Lower lobe of right lung (tissue), 2 donors: ENCODE measurements around the gene HSD11B2. TPM values are rescaled to one million over a fixed set of nuclear protein-coding genes. Genes with fewer than 3 reads are reported as not detected.

Experiments used
- ATAC-seq, 2 donors: fragments of 200-7000 bp; cut with Tn5 transposase; one replicate each; pipeline ENCODE4 v1.9.1; 2020 to 2022; ENCODE audit warnings: mild to moderate bottlenecking in 2 of 2, moderate library complexity in 2 of 2
- DNase-seq: peaks from one replicate; pipeline ENCODE4 v3.0.0-alpha.2; 2020
- H3K27ac ChIP-seq: fragments of 200-600 bp; one replicate; pipeline ENCODE4 v1.8.0; 2022
- H3K27me3 ChIP-seq: fragments of 200-600 bp; one replicate; pipeline ENCODE4 v1.8.0; 2022; ENCODE audit warnings: low read depth
- H3K36me3 ChIP-seq: fragments of 200-600 bp; one replicate; pipeline ENCODE4 v1.8.0; 2022; ENCODE audit warnings: mild to moderate bottlenecking
- H3K4me1 ChIP-seq: fragments of 200-600 bp; one replicate; pipeline ENCODE4 v1.8.0; 2022
- H3K4me3 ChIP-seq: fragments of 200-600 bp; one replicate; pipeline ENCODE4 v1.8.0; 2022; ENCODE audit warnings: mild to moderate bottlenecking
- H3K9me3 ChIP-seq: fragments of 200-600 bp; one replicate; pipeline ENCODE4 v1.8.0; 2022
- CTCF ChIP-seq: fragments of 200-600 bp; IDR thresholded peaks from one replicate; pipeline ENCODE4 v1.8.0; 2022; ENCODE audit warnings: antibody characterized with exemption, mild to moderate bottlenecking
- intact Hi-C: fragments of 100-400 bp; cut with DNase I; formaldehyde crosslinking; loops from one replicate; pipeline ENCODE4 v1.11.0; 2022
- total RNA-seq: library from RNA; stranded (reverse); fragmentation: NEBNext Ultra II Directional; extraction: Animal tissue kit (Norgen Biotek cat#: 25700); gene quantifications from one replicate; pipeline ENCODE4 v1.2.1, GENCODE V29; 2021
- donor health status: DM: no; HTN: yes; CAD: no; lungs with severe emphysema.

HSD11B2 gene
- total RNA-seq, 1 donor from 2014 or later, result 2.9 TPM

GRCh38 chr16:67458121-67458641 lies 27.3 kb downstream of the HSD11B2 start:
- TF ChIP-seq CTCF, result no peak
- H3K4me3 ChIP-seq, result no peak overlapping the region
- peaks cover 79% of the 10 kb centered on the region for H3K4me1 ChIP-seq
- H3K36me3 ChIP-seq, result peaks cover 20% of the 10 kb centered on the region
- intact Hi-C loops, result no loop called here
- H3K9me3 ChIP-seq, result no peaks in the 10 kb centered on the region
- DNase-seq (no peak), ATAC-seq (no peak)
- no peaks in the 10 kb centered on the region for H3K27me3 ChIP-seq
- H3K27ac ChIP-seq, result peak overlapping the region; percentile 80

GRCh38 chr16:67459066-67459860 lies 28.3 kb downstream of the HSD11B2 start:
- intact Hi-C loops, result no loop called here
- H3K9me3 ChIP-seq, result no peaks in the 10 kb centered on the region
- peaks cover 15% of the 10 kb centered on the region for H3K36me3 ChIP-seq
- H3K4me3 ChIP-seq, result no peak overlapping the region
- TF ChIP-seq CTCF, result no peak
- no peaks in the 10 kb centered on the region for H3K27me3 ChIP-seq
- DNase-seq (peak; percentile 71), ATAC-seq (peak; percentile 75 to 84)
- peak overlapping the region; percentile 80 for H3K27ac ChIP-seq
- H3K4me1 ChIP-seq, result peaks cover 75% of the 10 kb centered on the region

GRCh38 chr16:67459861-67460150 lies 28.9 kb downstream of the HSD11B2 start:
- intact Hi-C loops, result no loop called here
- no peak overlapping the region for H3K4me3 ChIP-seq

GRCh38 chr16:67460168-67460567 lies 29.2 kb downstream of the HSD11B2 start:
- Histone ChIP-seq H3K27me3 (no peaks in the 10 kb centered on the region), H3K9me3 (no peaks in the 10 kb centered on the region), H3K27ac (peak overlapping the region; percentile 80), H3K36me3 (peaks cover 18% of the 10 kb centered on the region), H3K4me1 (peaks cover 81% of the 10 kb centered on the region), H3K4me3 (no peak overlapping the region)
- DNase-seq, result no peak
- ATAC-seq, result no peak
- intact Hi-C loops, result no loop called here
- no peak for TF ChIP-seq CTCF

More at GRCh38 chr16:67459861-67460150, 28.9 kb downstream of the HSD11B2 start:
- ATAC-seq (peak; percentile 17 to 18), DNase-seq (peak; percentile 55)
- no peaks in the 10 kb centered on the region for H3K27me3 ChIP-seq
- H3K4me1 ChIP-seq, result peaks cover 78% of the 10 kb centered on the region
- peak overlapping the region; percentile 80 for H3K27ac ChIP-seq
- no peaks in the 10 kb centered on the region for H3K9me3 ChIP-seq
- TF ChIP-seq CTCF, result no peak
- peaks cover 17% of the 10 kb centered on the region for H3K36me3 ChIP-seq

- H3K4me3 ChIP-seq, result no peak overlapping the region
- DNase-seq, result no peak
- peak overlapping the region; percentile 13 for H3K27ac ChIP-seq
- peaks cover 89% of the 10 kb centered on the region for H3K4me1 ChIP-seq
- H3K27me3 ChIP-seq, result no peaks in the 10 kb centered on the region
- TF ChIP-seq CTCF, result no peak
- ATAC-seq, result no peak
- no peaks in the 10 kb centered on the region for H3K9me3 ChIP-seq
- peaks cover 17% of the 10 kb centered on the region for H3K36me3 ChIP-seq
- intact Hi-C loops, result no loop called here
Measured at GRCh38 chr16:67460961-67461360, 30.0 kb downstream of the HSD11B2 start.
